GM10266 (cell line): ENCODE data around the gene DFFA.
A peak's percentile ranks its signal among the peaks of the same experiment; 100 is the strongest.
"Not testable (repeated sequence)": the region's sequence is repeated elsewhere in the genome, so short reads cannot be mapped to it uniquely, and the experiment has no call there.

Experiments used
- DNase-seq: peaks from one replicate; pipeline ENCODE4 v3.0.0; 2012; ENCODE audit errors: extremely low spot score
- TF ChIP-seq, protein P1 (sequence below): IDR thresholded peaks from 2 replicates; pipeline ENCODE4 v1.5.1; 2012; ENCODE audit warnings: mild to moderate bottlenecking, low read depth; ENCODE audit not compliant: control insufficient read depth, insufficient read depth; ENCODE audit errors: missing control alignments

DFFA gene

DNA sequence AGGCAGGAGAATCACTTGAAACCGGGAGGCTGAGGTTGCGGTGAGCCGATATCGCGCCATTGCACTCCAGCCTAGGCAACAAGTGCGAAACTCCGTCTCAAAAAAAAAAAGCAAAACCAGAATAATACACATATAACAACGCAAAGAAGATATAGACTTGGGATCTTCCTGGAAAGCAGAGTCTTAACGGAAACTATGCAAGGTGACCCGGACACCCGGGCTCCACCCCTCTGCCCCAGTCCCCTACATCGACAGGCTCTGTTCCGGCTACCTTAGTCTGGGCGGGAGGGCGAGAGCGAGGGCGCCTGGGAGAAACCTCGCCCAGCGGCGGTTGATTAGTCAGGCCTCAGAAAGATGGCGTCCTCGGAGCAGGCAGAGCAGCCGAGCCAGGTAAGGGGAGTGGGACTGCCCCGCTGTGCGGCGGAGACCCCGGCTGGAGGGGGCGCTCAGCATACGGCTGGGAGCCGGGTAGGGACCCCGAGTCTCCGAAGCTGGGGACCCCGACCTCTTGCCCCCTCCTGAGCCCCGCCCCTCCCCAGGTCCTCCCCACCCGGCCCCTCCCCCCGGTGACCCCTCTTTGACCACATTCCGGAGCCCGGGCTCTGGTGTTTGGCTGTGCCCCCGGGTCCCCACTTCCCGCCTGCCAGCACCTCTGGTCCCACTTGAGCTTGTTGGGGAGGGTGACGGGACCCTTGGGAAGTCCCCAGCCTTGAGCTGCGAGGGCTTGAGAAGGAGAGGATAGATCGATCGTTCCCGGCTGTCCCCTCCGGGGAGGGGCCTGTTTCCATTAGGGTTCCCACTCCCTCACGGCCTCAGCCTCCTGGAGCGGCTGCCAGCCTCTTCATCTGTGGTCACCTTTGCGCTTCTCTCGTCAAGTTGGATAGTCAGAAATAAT is 2.5 kb upstream of the DFFA start, which contains the start of gene PEX14:
Gene PEX14 (plus strand): TSS at position 338 of the 895 bp plus-strand sequence. CDS start 17 bp downstream, at position 355.
- TF ChIP-seq, protein P1, sequence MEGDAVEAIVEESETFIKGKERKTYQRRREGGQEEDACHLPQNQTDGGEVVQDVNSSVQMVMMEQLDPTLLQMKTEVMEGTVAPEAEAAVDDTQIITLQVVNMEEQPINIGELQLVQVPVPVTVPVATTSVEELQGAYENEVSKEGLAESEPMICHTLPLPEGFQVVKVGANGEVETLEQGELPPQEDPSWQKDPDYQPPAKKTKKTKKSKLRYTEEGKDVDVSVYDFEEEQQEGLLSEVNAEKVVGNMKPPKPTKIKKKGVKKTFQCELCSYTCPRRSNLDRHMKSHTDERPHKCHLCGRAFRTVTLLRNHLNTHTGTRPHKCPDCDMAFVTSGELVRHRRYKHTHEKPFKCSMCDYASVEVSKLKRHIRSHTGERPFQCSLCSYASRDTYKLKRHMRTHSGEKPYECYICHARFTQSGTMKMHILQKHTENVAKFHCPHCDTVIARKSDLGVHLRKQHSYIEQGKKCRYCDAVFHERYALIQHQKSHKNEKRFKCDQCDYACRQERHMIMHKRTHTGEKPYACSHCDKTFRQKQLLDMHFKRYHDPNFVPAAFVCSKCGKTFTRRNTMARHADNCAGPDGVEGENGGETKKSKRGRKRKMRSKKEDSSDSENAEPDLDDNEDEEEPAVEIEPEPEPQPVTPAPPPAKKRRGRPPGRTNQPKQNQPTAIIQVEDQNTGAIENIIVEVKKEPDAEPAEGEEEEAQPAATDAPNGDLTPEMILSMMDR: no peak
- DNase-seq: peak; percentile 89

DNA sequence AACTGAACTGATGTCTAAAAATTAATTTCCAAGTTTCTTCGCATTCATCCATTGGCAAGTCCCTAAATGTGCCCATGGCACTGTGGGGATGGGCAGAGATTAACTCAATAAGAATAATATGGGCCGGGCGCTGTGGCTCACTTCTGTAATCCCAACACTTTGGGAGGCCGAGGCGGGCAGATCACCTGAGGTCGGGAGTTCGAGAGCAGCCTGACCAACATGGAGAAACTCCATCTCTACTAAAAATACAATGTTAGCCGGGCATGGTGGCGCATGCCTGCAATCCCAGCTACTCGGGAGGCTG is 1.9 kb upstream of the DFFA start:
- not testable (repeated sequence) for DNase-seq

DNA sequence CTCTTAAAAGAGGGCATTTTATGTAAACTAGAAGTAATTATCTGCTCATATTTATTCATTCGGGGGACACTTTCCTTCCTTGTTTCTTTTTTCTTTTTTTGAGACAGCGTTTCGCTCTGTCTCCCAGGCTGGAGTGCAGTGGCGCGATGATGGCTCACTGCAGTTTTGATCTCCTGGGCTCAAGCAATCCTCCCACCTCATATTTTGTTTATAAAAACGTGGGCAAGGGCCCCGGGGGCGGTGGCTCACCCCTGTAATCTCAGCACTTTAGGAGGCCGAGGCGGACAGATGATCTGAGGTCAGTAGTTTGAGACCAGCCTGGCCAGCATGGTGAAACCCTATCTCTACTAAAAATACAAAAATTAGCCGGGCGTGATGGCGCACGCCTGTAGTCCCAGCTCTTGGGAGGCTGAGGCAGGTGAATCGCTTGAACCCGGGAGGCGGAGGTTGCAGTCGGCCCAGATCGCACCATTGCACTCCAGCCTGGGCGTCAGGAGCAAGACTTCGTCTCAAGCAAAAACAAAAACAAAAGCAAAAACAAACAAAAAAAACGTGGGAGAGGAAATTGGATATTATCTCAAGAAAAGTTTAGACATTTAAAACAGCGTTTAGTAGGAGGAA is 926 bp upstream of the DFFA start:
- TF ChIP-seq, protein P1: no peak
- no peak for DNase-seq

DNA sequence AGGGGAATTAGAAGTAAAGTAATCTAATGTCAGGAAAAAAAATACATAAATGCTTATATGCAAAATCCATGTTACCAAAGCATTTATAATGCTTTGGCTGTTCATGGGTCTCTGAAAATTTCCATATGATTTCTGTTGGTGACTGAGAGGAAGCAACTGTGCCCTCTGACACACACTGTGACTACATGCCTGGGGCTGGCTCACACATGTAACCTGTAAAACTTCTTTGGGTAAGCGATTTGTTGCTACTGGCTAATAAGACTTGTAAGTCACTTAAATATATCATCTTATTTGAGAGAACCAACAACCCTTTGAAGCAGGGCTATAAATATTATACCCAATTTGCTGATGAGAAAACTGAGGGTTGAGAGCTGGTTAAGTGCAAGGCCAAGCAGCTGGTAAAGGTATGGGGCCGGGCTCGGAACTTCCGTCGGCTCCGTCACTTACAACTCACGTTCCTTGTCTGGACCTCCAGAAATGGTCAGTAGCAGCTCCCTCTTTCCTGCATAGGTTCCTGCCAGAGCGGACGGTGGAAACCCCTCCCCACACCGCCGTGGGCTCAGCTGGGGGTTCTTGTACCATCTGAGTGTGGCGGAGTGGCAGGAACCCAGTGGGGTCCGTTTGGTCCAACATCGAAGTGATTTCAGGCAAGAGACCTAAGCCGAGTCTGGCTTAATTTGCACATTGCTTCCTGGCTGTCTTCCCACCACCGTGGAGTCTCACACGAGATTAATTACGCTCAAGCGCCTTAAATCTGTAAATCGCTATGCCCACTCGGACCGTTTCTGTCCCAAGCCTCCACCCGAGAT is 714 bp downstream of the DFFA start:
- DNase-seq: no peak
- TF ChIP-seq, protein P1: no peak

DNA sequence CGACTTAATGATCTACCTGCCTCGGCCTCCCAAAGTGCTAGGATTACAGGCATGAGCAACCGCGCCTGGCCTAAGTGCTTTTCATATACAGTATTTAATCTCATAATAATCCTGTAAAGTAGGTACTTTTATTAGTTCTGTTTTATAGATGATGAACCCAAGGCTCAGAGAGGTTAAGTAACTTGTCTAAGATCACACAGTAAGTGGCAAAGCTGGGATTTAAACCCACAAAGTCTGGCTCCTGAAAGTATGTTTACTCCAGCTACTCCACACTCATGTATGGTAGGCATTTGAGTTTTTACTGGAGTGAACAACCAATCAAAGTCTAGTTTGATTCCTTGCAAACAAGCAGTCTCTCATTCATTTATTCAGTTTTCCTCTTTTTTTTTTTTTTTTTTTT is 2.3 kb downstream of the DFFA start:
- DNase-seq: no peak
- TF ChIP-seq, protein P1: no peak

DNA sequence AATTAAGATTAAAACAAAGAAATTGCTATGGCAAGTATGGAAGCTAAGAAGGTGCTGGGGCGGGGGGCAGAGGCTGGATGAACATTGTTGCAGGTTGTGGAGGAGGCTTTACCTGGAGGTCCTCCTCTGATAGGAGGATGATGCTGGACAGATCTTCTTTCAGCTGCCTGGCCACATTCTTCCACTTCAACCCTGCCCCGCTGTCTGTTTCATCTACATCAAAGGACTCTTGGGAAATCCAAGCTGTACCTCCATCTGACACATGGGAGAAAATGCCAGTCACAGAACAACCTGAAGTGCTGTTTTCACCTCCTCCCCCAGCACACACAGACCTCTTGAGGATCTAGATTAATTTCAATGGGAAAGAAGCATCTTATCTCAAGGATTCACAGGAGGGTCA is 5.3 kb downstream of the DFFA start:
- TF ChIP-seq, protein P1: no peak
- DNase-seq: no peak

DNA sequence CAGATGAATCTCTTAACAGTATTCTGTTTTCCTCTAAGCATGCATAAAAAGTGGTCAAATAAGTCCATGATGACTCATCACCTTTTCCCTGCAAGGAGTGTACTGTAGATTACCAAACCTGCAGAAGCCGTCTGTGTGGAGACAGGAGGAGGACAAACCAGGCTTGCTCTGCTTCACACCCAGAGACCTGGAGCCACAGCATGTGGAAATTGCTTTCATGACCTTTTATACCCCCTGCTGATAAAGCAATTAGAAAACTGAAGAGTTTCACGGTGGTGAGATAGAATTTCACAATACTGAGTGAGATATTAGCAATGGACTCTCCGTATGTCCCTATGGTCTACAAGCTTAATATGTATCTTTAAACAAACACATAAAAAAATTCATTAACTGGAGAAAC is 13.1 kb downstream of the DFFA start:
- TF ChIP-seq, protein P1: no peak
- DNase-seq: no peak
